Skeletal muscle satellite cell (primary cell): Measurements from ENCODE around the gene BTBD19.

Experiments used
- H3K27me3 ChIP-seq: 2 replicates; pipeline ENCODE4 v1.7.0; 2013; ENCODE audit warnings: low read length; ENCODE audit not compliant: control insufficient read depth, insufficient read depth
- H3K36me3 ChIP-seq: 2 replicates; pipeline ENCODE4 v1.7.0; 2013; ENCODE audit warnings: mild to moderate bottlenecking, control low read depth, low read length; ENCODE audit not compliant: insufficient read depth
- H3K4me1 ChIP-seq: 2 replicates; pipeline ENCODE4 v1.7.0; 2013; ENCODE audit warnings: low read length; ENCODE audit not compliant: control insufficient read depth, insufficient read depth
- H3K4me2 ChIP-seq: 2 replicates; pipeline ENCODE4 v1.7.0; 2013; ENCODE audit warnings: mild to moderate bottlenecking, low read length
- H3K4me3 ChIP-seq: 2 replicates; pipeline ENCODE4 v1.7.0; 2013; ENCODE audit warnings: low read length
- H3K9ac ChIP-seq: 2 replicates; pipeline ENCODE4 v1.7.0; 2013; ENCODE audit warnings: mild to moderate bottlenecking, low read depth, low read length, moderate library complexity
- H3K9me3 ChIP-seq: replicated peaks from 2 replicates; pipeline ENCODE4 v1.7.0; 2013; ENCODE audit warnings: mild to moderate bottlenecking, control low read depth, low read length

Gene BTBD19

DNA sequence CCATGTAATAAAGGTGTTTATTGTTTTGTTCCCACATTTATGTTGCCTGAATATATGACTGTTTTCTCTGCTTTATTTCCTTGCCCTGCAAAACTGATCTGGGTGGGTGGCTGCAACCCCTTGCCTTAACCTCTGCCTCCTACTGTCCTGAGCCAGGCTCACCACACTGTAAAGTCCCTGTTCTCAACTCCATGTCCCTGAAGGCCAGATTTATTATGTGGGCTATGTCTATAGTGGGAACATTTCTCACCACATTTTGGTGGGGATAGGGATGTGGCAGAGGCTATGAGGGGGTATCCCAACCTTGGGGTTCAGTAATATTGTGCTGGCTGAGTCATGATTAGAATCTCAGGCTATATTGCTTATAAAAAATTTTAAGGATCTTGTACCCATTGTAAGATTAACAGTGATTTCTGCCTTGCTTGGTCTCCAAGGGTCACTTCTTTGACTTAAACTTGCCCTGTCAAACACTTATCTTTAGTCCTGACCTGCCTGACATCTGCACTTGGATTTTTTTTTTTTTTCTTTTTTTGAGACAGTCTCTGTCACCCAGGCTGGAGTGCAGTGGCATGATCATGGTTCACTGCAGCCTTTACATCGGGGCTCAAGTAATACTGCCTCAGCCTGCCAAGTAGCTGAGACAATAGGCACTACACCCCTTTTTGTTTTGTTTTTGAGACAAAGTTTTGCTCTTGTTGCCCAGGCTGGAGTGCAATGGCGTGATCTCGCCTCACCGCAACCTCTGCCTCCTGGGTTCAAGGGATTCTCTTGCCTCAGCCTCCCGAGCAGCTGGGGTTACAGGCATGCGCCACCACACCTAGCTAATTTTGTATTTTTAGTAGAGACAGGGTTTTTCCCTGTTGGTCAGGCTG lies 29.4 kb upstream of the BTBD19 start:
- Histone ChIP-seq H3K9me3 (no peaks in the 10 kb centered on the region), H3K4me3 (no peak overlapping the region), H3K4me1 (peaks cover 25% of the 10 kb centered on the region), H3K9ac (no peak overlapping the region), H3K27me3 (no peaks in the 10 kb centered on the region), H3K36me3 (peaks cover 60% of the 10 kb centered on the region), H3K4me2 (peak overlapping the region; percentile 94)

DNA sequence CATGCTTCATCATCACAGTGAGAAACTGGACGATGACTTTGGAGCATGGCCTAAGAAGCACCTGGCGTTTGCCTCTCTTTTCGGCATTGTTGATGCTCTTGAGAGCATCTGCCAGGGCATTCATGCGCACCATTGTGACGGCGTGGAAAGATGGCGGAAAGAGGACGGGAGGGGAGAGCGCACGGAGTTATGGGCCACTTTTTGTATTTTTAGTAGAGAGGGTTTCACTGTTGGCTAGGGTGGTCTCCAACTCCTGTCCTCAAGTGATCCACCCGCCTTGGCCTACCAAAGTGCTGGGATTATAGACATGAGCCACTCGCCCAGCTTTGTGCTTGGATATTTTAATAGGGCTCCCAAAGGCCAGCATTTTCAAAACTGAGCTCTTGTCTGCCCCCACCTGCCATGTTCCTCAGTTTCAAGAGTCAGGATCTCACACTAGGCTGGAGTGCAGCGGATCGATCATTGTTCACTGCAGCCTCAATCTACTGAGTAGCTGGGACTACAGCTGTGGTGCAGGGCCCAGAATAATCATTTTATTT lies 27.7 kb upstream of the BTBD19 start:
- Histone ChIP-seq H3K4me1 (peaks cover 31% of the 10 kb centered on the region), H3K27me3 (no peaks in the 10 kb centered on the region), H3K36me3 (peaks cover 60% of the 10 kb centered on the region)

DNA sequence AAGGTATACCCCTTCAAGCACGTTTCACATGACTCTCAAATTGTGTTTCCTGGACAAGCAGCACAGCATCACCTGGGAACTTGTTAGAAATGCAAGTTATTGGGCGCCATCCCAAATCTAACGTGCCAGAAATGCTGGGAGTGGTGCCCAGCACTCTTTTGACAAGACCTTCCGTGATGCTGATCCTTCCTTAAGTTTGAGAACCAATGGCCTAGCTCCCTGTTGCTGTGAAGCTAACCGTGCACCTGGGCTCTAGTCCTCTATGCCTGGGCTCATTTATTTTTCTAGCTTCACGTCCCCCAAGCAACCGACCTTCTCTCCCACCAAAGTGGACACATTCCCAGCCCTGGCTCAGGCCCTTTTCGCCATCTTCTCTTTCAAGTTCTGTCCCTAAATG lies 24.6 kb upstream of the BTBD19 start:
- Histone ChIP-seq H3K9ac (peak overlapping the region; percentile 39), H3K36me3 (peaks cover 30% of the 10 kb centered on the region), H3K4me3 (peak overlapping the region; percentile 3)

More for the DNA sequence above, 27.7 kb upstream of the BTBD19 start:
- H3K9me3 ChIP-seq = no peaks in the 10 kb centered on the region
- no peak overlapping the region for H3K4me3 ChIP-seq
- H3K9ac ChIP-seq = no peak overlapping the region
- H3K4me2 ChIP-seq = no peak overlapping the region

DNA sequence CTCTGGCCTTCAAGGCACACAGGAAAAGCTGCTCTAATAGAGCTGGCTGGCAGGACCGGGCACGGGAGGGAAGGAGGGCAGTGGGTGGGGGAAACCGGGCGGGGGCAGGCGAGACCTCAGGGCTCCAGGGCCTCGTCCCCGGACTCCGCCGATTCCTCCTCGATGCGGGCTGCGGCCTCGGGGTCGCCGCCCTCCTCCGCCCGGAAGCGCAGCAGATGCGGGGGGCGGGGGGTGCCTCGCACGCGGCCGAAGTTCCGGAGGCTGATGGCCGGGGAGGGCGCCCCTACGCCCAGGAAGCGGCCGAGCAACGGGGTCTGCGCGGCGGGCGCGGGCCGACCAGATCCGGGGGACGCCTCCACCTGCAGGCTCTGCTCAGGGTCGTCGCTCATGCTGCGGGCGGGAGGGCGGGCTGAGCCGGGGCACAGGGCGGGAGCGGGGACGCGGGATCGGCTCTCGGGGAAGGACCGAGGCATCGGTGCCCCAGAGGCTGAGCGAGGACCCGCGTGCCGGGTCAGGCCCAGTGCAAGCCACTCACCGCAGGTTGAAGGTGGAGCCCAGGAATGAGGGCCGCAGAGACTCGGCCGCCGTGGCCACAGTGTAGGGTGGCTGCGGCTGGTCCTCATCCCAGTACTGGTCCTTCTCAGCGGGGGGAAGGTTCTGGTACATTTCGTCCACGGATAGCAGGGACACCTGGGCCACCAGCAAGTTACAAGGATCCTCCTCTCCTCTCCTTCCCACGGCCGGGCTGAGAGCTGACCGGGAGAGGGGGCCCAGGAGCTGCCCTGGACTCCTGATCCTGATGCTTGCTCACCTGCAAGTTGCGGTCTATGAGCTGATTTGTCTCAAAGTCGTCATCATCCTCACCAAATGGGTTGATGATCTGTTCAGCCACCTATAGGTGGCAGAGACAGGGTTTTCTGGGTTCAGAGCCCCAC lies 24.0 kb upstream of the BTBD19 start:
- peak overlapping the region; percentile 39 for H3K9ac ChIP-seq
- H3K4me1 ChIP-seq = peaks cover 24% of the 10 kb centered on the region
- H3K4me3 ChIP-seq = peak overlapping the region; percentile 3
- peak overlapping the region; percentile 50 for H3K4me2 ChIP-seq
- H3K36me3 ChIP-seq = peaks cover 23% of the 10 kb centered on the region
- no peaks in the 10 kb centered on the region for H3K9me3 ChIP-seq
- no peaks in the 10 kb centered on the region for H3K27me3 ChIP-seq

More for the DNA sequence above, 24.6 kb upstream of the BTBD19 start:
- Histone ChIP-seq H3K27me3 (no peaks in the 10 kb centered on the region), H3K4me1 (peaks cover 24% of the 10 kb centered on the region), H3K9me3 (no peaks in the 10 kb centered on the region), H3K4me2 (peak overlapping the region; percentile 50)

DNA sequence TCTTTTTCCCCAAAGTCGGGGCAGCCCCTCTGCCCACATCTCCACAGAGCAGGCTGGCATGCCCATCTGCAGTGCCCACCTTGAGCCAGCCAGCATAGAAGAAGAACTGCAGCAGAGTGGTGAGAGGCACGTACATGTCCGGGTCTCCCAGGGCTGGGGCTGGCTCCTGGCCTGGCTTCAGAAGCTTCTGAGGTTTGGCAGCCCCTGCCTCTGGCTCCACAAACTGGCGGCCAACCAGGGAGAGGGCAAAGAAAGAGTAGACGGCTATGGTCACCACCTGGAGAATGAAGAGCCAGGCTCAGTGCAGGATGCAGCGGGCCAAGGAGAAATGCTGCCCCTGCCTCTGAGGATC lies 23.3 kb upstream of the BTBD19 start:
- Histone ChIP-seq H3K4me3 (no peak overlapping the region), H3K27me3 (no peaks in the 10 kb centered on the region), H3K9ac (no peak overlapping the region), H3K4me1 (peaks cover 24% of the 10 kb centered on the region), H3K9me3 (no peaks in the 10 kb centered on the region), H3K36me3 (peaks cover 17% of the 10 kb centered on the region), H3K4me2 (no peak overlapping the region)

DNA sequence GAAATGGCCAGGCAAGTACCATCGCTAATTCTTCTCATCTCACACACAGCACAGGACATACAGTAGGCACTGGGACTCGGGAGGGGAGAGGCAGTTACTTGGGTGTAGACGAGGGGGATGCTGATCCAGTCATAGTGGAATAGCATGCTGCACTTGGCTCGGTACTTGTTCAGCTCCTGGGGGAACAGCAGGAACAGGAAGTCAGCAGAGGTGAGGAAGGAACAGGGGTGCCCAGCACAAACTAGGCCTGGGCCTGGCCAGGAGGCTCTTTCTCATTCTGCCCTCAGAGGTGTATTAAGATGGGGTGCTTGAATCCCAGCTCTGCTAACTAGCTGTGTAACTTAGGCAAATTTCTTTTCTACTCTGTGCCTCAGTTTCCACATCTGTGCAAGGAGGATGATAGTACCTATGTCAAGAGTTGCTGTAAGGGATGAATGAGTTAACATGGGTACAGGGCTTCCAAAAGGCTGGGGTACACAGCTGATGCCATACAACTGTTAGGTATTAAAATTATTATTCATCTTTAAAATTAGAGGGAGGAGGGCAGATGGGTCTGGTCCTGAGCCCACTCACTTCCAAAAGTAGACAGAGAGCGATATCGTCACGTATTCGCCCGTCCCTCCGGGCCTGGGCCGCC lies 22.7 kb upstream of the BTBD19 start:
- Histone ChIP-seq H3K9ac (peak overlapping the region; percentile 22), H3K4me3 (peak overlapping the region; percentile 70), H3K4me1 (peaks cover 24% of the 10 kb centered on the region), H3K27me3 (no peaks in the 10 kb centered on the region), H3K9me3 (no peaks in the 10 kb centered on the region), H3K4me2 (peak overlapping the region; percentile 96), H3K36me3 (peaks cover 10% of the 10 kb centered on the region)

DNA sequence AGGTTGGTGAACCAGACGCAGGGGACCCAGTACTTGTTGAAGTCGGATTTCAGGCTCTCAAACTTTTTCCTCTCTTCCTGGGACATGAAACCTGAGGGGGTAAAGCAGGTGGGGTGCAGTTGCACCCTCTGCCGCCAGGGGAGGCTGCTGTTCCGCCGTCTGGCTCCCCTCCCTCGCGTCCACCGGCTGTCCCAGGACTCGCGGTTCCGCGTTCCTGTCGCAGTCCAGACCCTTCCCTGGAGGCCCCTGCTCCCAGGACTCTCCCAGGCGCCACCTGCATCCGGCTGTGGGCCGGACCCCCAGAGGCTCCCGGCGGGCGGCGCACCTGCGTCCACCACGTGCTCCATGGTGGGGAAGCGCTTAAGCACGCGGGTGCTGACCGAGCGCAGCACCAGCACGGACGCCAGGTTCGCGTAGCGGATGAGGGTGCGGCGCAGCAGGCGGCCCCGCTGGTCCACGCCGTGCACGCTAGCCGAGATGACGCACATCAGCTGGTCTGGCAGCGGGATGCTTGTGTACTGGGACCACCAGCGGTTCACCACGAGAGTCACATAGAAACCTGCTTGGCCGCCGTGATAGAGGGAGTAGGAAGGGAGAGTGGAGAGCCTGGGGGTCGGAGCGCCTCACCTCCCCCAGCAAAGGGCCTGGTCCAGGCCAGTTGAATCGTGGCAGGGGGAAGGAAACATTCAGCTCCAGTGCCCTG lies 22.0 kb upstream of the BTBD19 start:
- Histone ChIP-seq H3K9ac (peak overlapping the region; percentile 63), H3K27me3 (no peaks in the 10 kb centered on the region), H3K4me3 (peak overlapping the region; percentile 70), H3K4me1 (peaks cover 24% of the 10 kb centered on the region), H3K9me3 (no peaks in the 10 kb centered on the region), H3K36me3 (peaks cover 4% of the 10 kb centered on the region), H3K4me2 (peak overlapping the region; percentile 96)

DNA sequence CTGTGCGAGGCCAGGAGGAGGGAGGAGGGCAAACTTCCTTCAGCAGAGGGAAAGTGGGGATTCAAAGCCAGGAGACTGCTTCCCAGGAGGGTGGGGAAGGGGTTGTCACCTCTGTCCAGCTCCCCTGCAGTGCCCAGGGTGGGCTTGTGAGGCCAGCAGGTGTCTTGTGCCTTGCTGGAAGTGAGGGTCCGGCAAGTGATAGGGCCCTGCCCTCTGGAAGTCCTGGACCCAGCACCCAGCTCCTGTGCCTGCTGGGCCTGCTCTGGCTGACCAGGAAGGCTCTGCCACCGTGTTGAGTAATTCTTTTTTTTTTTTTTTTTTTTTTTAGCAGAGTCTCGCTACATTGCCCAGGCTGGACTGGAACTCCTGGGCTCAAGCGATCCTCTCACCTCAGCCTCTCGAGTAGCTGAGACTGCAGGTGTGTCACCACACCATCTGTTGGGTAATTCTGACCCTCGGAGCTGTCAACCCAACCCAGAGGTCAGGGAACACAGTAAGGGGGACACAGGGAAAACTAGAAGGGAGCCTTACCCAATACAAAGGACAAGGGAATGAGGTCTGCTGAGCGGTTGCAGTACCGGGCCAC lies 21.4 kb upstream of the BTBD19 start:
- Histone ChIP-seq H3K4me2 (peak overlapping the region; percentile 96), H3K9ac (no peak overlapping the region), H3K27me3 (no peaks in the 10 kb centered on the region), H3K36me3 (no peaks in the 10 kb centered on the region), H3K4me1 (peaks cover 24% of the 10 kb centered on the region), H3K4me3 (no peak overlapping the region), H3K9me3 (no peaks in the 10 kb centered on the region)

DNA sequence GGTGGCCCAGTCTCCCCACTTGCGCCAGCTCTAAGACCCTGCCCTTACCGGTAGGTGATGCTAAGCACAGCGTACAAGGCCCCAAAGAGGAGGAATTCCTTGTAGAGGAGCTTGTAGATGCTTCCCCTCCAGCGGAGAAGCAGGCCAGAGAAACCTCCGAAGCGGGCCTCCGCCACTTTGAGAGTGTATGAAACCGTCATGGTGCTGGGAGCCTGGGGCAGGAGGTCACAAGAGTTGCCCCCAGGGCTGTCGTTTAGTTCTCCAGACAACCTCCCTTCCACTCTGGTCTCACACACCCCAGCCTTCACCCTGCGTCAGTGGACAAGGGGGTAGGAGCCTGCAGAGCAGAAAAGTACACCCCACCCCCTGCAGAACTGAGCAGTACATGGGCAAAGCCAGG lies 20.8 kb upstream of the BTBD19 start:
- H3K4me3 ChIP-seq = no peak overlapping the region

DNA sequence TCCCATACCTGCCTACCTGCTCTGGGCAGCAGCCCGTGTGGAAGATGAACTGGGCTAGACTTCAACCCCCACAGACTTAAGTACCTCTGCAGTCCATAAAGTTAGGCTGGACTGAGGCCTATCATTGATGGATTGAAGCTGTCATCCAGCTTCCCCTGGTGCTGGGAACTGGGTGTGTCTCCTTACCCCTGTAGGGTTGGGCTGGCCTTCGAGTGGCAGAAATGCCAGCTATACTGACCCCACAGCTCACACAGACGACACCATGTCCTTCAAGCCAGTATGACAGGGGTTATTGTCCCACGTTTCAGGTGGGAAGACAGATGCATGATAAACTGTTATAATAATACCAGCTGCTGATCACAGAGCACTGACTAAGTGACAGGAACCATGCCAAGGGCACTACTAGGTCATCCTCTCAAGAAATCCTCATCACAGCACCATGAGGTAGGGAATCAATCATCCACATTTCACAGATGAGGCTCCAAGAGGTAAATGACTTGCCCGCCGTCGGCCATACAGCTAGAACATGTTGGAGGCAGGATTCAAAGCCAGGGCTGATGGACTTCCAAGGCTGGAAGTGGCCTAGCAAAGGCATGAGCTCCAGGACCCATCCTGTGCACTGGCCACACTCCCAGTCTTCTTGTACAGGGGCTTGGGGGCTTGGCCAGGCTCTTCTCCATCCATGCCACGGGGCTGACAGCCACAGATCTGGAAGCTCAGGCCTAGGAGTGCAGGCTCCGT lies 20.0 kb upstream of the BTBD19 start, which contains the start of gene BEST4:
BEST4 (minus strand) TSS at position 51 of the 741 bp plus-strand sequence. CDS start 465 bp downstream, outside the sequence.
- H3K9me3 ChIP-seq = no peaks in the 10 kb centered on the region
- no peak within 1 kb of the TSS for H3K9ac ChIP-seq
- H3K27me3 ChIP-seq = no peaks in the 10 kb centered on the region
- H3K4me2 ChIP-seq = no peak within 1 kb of the TSS
- H3K4me1 ChIP-seq = peaks cover 24% of the 10 kb centered on the region
- no peak within 1 kb of the TSS for H3K4me3 ChIP-seq
- no peaks in the 10 kb centered on the region for H3K36me3 ChIP-seq

More for the DNA sequence above, 20.8 kb upstream of the BTBD19 start:
- H3K36me3 ChIP-seq = no peaks in the 10 kb centered on the region
- H3K9me3 ChIP-seq = no peaks in the 10 kb centered on the region
- H3K9ac ChIP-seq = no peak overlapping the region
- H3K27me3 ChIP-seq = no peaks in the 10 kb centered on the region
- no peak overlapping the region for H3K4me2 ChIP-seq
- H3K4me1 ChIP-seq = peaks cover 24% of the 10 kb centered on the region
